ENCODE data around the gene RASA2.

DNA sequence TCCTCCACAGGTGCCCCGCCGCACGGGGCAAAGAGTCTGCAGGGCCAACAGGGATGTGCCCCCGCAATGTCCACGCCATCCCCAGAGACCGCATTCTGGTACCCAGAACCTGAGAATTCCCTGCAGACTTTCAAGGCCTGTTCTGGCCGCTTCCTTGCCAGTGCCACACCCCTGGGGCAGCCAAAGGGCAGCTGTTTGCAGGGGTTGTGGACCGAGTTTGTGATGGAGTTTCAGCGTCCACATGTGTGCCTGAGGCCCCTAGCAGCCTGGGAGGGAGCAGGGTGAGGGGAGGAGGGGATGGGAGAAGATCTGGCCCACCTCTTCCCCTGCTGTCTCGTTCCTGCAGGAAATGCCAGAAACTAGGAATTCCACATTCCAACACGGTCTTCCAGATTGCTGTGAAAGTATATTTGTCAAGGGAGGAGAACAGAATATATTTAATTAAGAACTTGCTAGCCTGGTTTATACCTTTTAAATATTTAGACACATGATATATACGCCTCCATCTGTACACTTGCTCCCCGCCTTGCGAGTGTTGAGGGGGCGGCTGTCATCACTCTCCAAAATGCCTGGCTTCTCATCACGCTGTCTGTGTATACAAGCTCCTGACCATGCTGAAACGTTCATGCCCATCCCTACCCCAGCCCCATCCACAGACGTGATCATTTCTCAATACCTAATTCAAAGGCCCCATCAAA lies 31.1 kb upstream of the RASA2 start:
- no peak for TF ChIP-seq EZH2 (IDR thresholded peaks at IDR 0.05; ENCODE audit: borderline replicate concordance)
- TF ChIP-seq, protein P1, sequence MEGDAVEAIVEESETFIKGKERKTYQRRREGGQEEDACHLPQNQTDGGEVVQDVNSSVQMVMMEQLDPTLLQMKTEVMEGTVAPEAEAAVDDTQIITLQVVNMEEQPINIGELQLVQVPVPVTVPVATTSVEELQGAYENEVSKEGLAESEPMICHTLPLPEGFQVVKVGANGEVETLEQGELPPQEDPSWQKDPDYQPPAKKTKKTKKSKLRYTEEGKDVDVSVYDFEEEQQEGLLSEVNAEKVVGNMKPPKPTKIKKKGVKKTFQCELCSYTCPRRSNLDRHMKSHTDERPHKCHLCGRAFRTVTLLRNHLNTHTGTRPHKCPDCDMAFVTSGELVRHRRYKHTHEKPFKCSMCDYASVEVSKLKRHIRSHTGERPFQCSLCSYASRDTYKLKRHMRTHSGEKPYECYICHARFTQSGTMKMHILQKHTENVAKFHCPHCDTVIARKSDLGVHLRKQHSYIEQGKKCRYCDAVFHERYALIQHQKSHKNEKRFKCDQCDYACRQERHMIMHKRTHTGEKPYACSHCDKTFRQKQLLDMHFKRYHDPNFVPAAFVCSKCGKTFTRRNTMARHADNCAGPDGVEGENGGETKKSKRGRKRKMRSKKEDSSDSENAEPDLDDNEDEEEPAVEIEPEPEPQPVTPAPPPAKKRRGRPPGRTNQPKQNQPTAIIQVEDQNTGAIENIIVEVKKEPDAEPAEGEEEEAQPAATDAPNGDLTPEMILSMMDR (IDR thresholded peaks at IDR 0.05; ENCODE audit: poor library complexity) = no peak

Measured in hepatocyte (in vitro differentiated cells).